K562 (cell line): Measurements from ENCODE around the gene ZFYVE28. TPM values are rescaled to one million over a fixed set of nuclear protein-coding genes. Genes with fewer than 3 reads are reported as not detected.
A peak's percentile ranks its signal among the peaks of the same experiment; 100 is the strongest.

Source experiments
- ATAC-seq: fragments of 200-7000 bp; cut with Tn5 transposase; 3 replicates; pipeline ENCODE4 v1.9.1; 2020; ENCODE audit warnings: moderate library complexity
- BruUV-seq: library from RNA; stranded (reverse); fragments of 400-500 nt; replicated peaks from 2 replicates; lab custom pipeline; 2021; lab: Mats Ljungman, UMichigan
- CTCF ChIA-PET: fragments of 300-600 bp; formaldehyde crosslinking; extraction: SDS; loops from one replicate; lab custom pipeline; 2021; ENCODE audit warnings: low intra/inter-chr PET ratio; lab: Yijun Ruan, JAX
- POLR2A ChIA-PET: fragments of 300-600, 350-650 bp; sonication (Branson Sonifier 250); formaldehyde crosslinking; extraction: SDS; loops from one replicate; lab custom pipeline; 2021; ENCODE audit warnings: antibody characterized with exemption, inconsistent platforms; lab: Yijun Ruan, JAX
- DNase-seq, 4 experiments: peaks; one replicate each; pipeline versions ENCODE4 v3.0.0 to v3.0.0-alpha.2; 2011 to 2018; ENCODE audit warnings: low spot score in 3 of 4, mixed read lengths in 3 of 4; ENCODE audit errors: extremely low read depth in 1 of 4
- FAIRE-seq: peaks from 2 replicates; lab custom pipeline; 2011; peaks lifted over from hg19 to GRCh38; lab: Jason Lieb, UNC
- H2AFZ ChIP-seq: 2 replicates; pipeline ENCODE4 v1.6.0; 2011; ENCODE audit warnings: low read depth, low read length, control low read depth, inconsistent platforms
- H3K27ac ChIP-seq: fragments of 200-600 bp; 3 replicates; pipeline ENCODE4 v1.8.0; 2011; ENCODE audit warnings: low read depth, mild to moderate bottlenecking, control low read depth, inconsistent platforms, low read length, moderate library complexity, mixed read lengths; ENCODE audit errors: extremely low read depth
- H3K27me3 ChIP-seq, 2 experiments: fragments of 300-600 bp in 1 of 2; 2 replicates in 1 of 2; 3 replicates in 1 of 2; pipeline versions ENCODE4 v1.6.0 to v1.8.0; 2011; ENCODE audit warnings: inconsistent platforms in 2 of 2, low read length in 2 of 2, mild to moderate bottlenecking in 1 of 2, mixed read lengths in 1 of 2, moderate library complexity in 1 of 2; ENCODE audit not compliant: control insufficient read depth in 2 of 2, insufficient read depth in 2 of 2
- H3K36me3 ChIP-seq: fragments of 300-600 bp; 3 replicates; pipeline ENCODE4 v1.8.0; 2011; ENCODE audit warnings: mild to moderate bottlenecking, low read length, inconsistent platforms; ENCODE audit not compliant: control insufficient read depth, insufficient read depth
- H3K4me1 ChIP-seq, 2 experiments: fragments of 200-600 bp in 1 of 2; replicated peaks in 1 of 2; 2 replicates in 1 of 2; 3 replicates in 1 of 2; pipeline versions ENCODE4 v1.5.1 to v1.8.0; 2011; ENCODE audit warnings: inconsistent platforms in 2 of 2, low read length in 2 of 2, mild to moderate bottlenecking in 1 of 2, mixed read lengths in 1 of 2, moderate library complexity in 1 of 2; ENCODE audit not compliant: control insufficient read depth in 2 of 2, insufficient read depth in 2 of 2
- H3K4me2 ChIP-seq: 2 replicates; pipeline ENCODE4 v1.6.1; 2011; ENCODE audit warnings: low read length, control low read depth, inconsistent platforms, mixed read lengths; ENCODE audit not compliant: insufficient read depth
- H3K4me3 ChIP-seq: fragments of 200-600 bp; sonication (generic), shearing (Covaris generic); 2 replicates; pipeline ENCODE4 v1.5.1; 2016; ENCODE audit warnings: control low read depth, inconsistent platforms
- H3K79me2 ChIP-seq: fragments of 200-600 bp; 3 replicates; pipeline ENCODE4 v1.8.0; 2011; ENCODE audit warnings: low read length, inconsistent platforms; ENCODE audit not compliant: control insufficient read depth, insufficient read depth
- H3K9ac ChIP-seq, 2 experiments: 2 replicates each; pipeline versions ENCODE4 v1.6.0 to v1.6.1; 2011; ENCODE audit warnings: low read depth in 2 of 2, low read length in 2 of 2, control low read depth in 1 of 2, inconsistent platforms in 1 of 2, mild to moderate bottlenecking in 1 of 2, mixed read lengths in 1 of 2; ENCODE audit not compliant: insufficient read depth in 1 of 2
- H3K9me1 ChIP-seq: one replicate; pipeline ENCODE4 v1.6.0; 2011; ENCODE audit warnings: inconsistent platforms, mild to moderate bottlenecking, low read length, moderate library complexity; ENCODE audit not compliant: control insufficient read depth, insufficient read depth
- H3K9me3 ChIP-seq: replicated peaks from 2 replicates; pipeline ENCODE4 v1.5.1; 2011; ENCODE audit warnings: low read depth, low read length, inconsistent platforms; ENCODE audit not compliant: control insufficient read depth, insufficient read depth
- H4K20me1 ChIP-seq: replicated peaks from 2 replicates; pipeline ENCODE4 v1.6.1; 2011; ENCODE audit warnings: low read length, inconsistent platforms, mixed read lengths; ENCODE audit not compliant: control insufficient read depth, insufficient read depth
- ELF1 ChIP-seq: fragments of 200-800 bp; sonication (Bioruptor generic); IDR thresholded peaks from 2 replicates; pipeline ENCODE4 v1.6.1; 2016; ENCODE audit warnings: missing genetic modification characterization, missing compliant biosample characterization
- FOSL1 ChIP-seq: fragments of 200-800 bp; sonication (Bioruptor generic); conservative IDR thresholded peaks from 2 replicates; pipeline ENCODE4 v1.6.1; 2016; ENCODE audit warnings: missing genetic modification characterization, missing compliant biosample characterization
- ILF3 ChIP-seq: fragments of 450-650 bp; IDR thresholded peaks from 2 replicates; pipeline ENCODE4 v1.6.1; 2018; ENCODE audit warnings: antibody characterized with exemption, mild to moderate bottlenecking, moderate library complexity, borderline replicate concordance
- NBN ChIP-seq: fragments of 450-650 bp; IDR thresholded peaks from 2 replicates; pipeline ENCODE4 v1.6.1; 2016; ENCODE audit warnings: low read depth, mild to moderate bottlenecking
- NCOR1 ChIP-seq: fragments of 450-650 bp; IDR thresholded peaks from 2 replicates; pipeline ENCODE4 v1.6.1; 2016; ENCODE audit warnings: mild to moderate bottlenecking, moderate library complexity
- NFIX ChIP-seq: fragments of 250-450 bp; sonication (Bioruptor Pico); IDR thresholded peaks from 2 replicates; pipeline ENCODE4 v1.4.0; 2020; ENCODE audit warnings: low read depth, mild to moderate bottlenecking, moderate library complexity
- RBBP5 ChIP-seq: fragments of 200-600 bp; sonication (generic); IDR thresholded peaks from 2 replicates; pipeline ENCODE4 v1.6.1; 2012; ENCODE audit warnings: borderline replicate concordance, mild to moderate bottlenecking, low read length, control low read depth, inconsistent platforms; ENCODE audit not compliant: insufficient read depth, poor library complexity, severe bottlenecking
- RNF219 ChIP-seq: fragments of 250-450 bp; sonication (Bioruptor Pico); IDR thresholded peaks from 2 replicates; pipeline ENCODE4 v1.5.0; 2022; ENCODE audit warnings: mild to moderate bottlenecking
- TRIM28 ChIP-seq: fragments of 450-650 bp; IDR thresholded peaks from 2 replicates; pipeline ENCODE4 v1.6.1; 2017
- ZNF316 ChIP-seq: fragments of 450-650 bp; IDR thresholded peaks from 2 replicates; pipeline ENCODE4 v1.6.1; 2016
- WGBS: fragments of 100-300 bp; shearing (Covaris generic); methylation state at CpG from one replicate; pipeline ENCODE4 v1.1.6; 2016; ENCODE audit warnings: low coverage, mixed read lengths; ENCODE audit not compliant: insufficient coverage; ENCODE audit errors: missing lambda C conversion rate; 5-methylcytosine and 5-hydroxymethylcytosine counted together
- in situ Hi-C: fragments of 300-500 bp; cut with MboI; formaldehyde crosslinking; loops from 4 replicates; pipeline ENCODE4 v1.15.0; 2018; ENCODE audit warnings: inconsistent platforms, mixed read lengths
- intact Hi-C: fragments of 100-400 bp; cut with micrococcal nuclease; formaldehyde crosslinking; loops from 2 replicates; pipeline ENCODE4 v1.14.2; 2022
- polyA plus RNA-seq, 8 experiments: library from polyadenylated mRNA; depleted of rRNA in 4 of 8; stranded (reverse) in 5 of 8; unstranded in 3 of 8; fragments of >200 nt; fragmentation: Nextera tagmentation in 2 of 8; fragmentation: Illumina TruSeq in 1 of 8; extraction: Ambion mirVana in 2 of 8; extraction: Trizol in 1 of 8; gene quantifications; 2 replicates each; pipeline versions ENCODE4 v1.2.1 to v1.2.3, GENCODE V29; 2011 to 2014; ENCODE audit warnings: inconsistent platforms in 1 of 8, missing spikeins in 1 of 8
- total RNA-seq, 7 experiments: library from RNA; depleted of rRNA in 6 of 7; stranded (reverse); fragments of >200 nt in 6 of 7; fragmentation: Illumina TruSeq in 2 of 7; extraction: Trizol in 2 of 7; gene quantifications; 2 replicates each; pipeline versions ENCODE4 v1.2.1 to v1.2.3, GENCODE V29; 2011 to 2021; ENCODE audit warnings: low replicate concordance in 1 of 7

The ZFYVE28 gene
- total and polyA plus RNA-seq, 9 of the 15 experiments (the other 6 are each of a cell fraction or from before 2014, with no cell fraction given): 1.3 to 24.8 (median 8.9) TPM

DNA sequence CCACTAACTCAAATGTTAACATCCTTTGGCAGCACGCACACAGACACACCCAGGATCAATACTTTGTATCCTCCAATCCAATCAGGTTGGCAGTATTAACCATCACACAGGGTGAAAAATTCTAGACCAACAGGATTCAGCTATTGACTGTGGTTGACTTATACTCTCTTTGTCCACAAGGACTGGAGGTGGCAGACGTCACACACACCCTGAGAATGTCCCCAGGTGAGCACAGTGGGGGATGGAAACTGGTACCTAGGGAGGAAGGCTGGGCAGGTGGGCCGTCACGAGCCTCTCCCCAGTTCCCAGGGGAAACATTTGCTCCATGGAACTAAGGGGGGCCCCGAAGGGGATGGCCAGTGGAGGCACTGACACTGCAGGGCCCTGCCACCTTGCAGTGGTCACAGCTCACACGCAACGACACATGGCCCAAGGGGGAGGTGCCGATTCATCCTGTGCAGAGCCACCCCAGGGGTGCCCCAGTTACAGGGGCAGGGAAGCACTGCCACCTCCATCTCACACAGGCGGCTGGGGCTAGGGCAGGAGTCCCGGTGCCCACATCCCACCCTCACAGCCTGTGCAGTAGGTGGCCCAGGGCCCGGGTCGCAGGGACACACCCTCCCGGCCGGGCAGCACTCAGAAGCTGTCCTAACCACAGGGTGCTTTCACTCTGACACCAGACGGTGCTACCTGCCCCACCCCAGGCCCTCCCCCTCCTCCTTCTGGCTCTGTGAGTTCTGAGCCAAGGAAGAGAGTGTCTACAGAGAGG is 17.4 kb downstream of the ZFYVE28 start:
- intact Hi-C loops: no loop called here
- Histone ChIP-seq H2AFZ (no peak overlapping the region), H3K36me3 (peaks cover 8% of the 10 kb centered on the region; the same call in 1 of the 3 replicates), H3K4me3 (no peak overlapping the region), H3K4me2 (no peak overlapping the region; the same call in 1 of the 2 replicates), H3K9me1 (peaks cover 4% of the 10 kb centered on the region), H3K4me1 (peaks cover 35 to 84% of the 10 kb centered on the region in 2 experiments), H3K9me3 (no peaks in the 10 kb centered on the region), H3K27me3 (no peaks in the 10 kb centered on the region), H3K79me2 (peaks cover 72% of the 10 kb centered on the region), H4K20me1 (no peaks in the 10 kb centered on the region), H3K9ac (peak overlapping the region in 1 of 2 experiments; percentile 86; a peak in 1 of 4 replicates), H3K27ac (no peak overlapping the region)
- WGBS: 80% methylated on average over 14 of the region's 15 CpGs
- CTCF ChIA-PET: interaction anchor here (0.5 kb wide), 1 partner anchor 11 kb away, joined by 4 read pairs; no protein-coding TSS in a partner anchor
- TF ChIP-seq ILF3 (no peak), NCOR1 (no peak), ZNF316 (peak; percentile 67; the same call in 1 of the 2 replicates), RBBP5 (peak; percentile 6), NFIX (CRISPR knock-in tag) (no peak), RNF219 (CRISPR knock-in tag) (no peak), FOSL1 (no peak), NBN (no peak), TRIM28 (0 out of 2 replicates have a peak, but pooled peaks have one; percentile 18), ELF1 (tag) (no peak)
- POLR2A ChIA-PET: interaction anchor here (0.6 to 3.2 kb wide), 5 partner anchors 8 to 15 kb away, joined by 3 to 18 read pairs (median 5); no protein-coding TSS in a partner anchor
- in situ Hi-C loops: no loop called here
- BruUV-seq: no TSS peak
- DNase-seq (no peak), FAIRE-seq (peak; percentile 42), ATAC-seq (no peak)
